K562 (cell line): ENCODE measurements around the gene DHX29. TPM values are rescaled to one million over a fixed set of nuclear protein-coding genes. Genes with fewer than 3 reads are reported as not detected.

Experiments
- CCNT2 ChIP-seq: IDR thresholded peaks from 2 replicates; pipeline ENCODE4 v1.6.1; 2011; ENCODE audit warnings: borderline replicate concordance, low read depth, mild to moderate bottlenecking, moderate library complexity, mixed read lengths, low read length; ENCODE audit not compliant: insufficient read length; ENCODE audit errors: extremely low read depth
- CEBPG ChIP-seq, 3 experiments: fragments of 200-800 bp in 1 of 3; sonication (Bioruptor generic) in 1 of 3; sonication (generic) in 1 of 3; formaldehyde crosslinking in 1 of 3; IDR thresholded peaks in 2 of 3; conservative IDR thresholded peaks in 1 of 3; 2 replicates each; pipeline versions ENCODE4 v1.6.1 to v1.8.0; 2016 to 2022; ENCODE audit warnings: missing compliant biosample characterization in 2 of 3, missing genetic modification characterization in 2 of 3, mild to moderate bottlenecking in 1 of 3, missing genetic modification reagents in 1 of 3
- DIDO1 ChIP-seq: fragments of 450-650 bp; IDR thresholded peaks from 2 replicates; pipeline ENCODE4 v1.6.1; 2016; ENCODE audit warnings: low read depth, missing biosample characterization, missing genetic modification characterization
- E2F1 ChIP-seq: sonication (generic); formaldehyde crosslinking; IDR thresholded peaks from 2 replicates; pipeline ENCODE4 v1.8.1; 2023; ENCODE audit warnings: mild to moderate bottlenecking, missing genetic modification reagents, moderate library complexity
- ELK1 ChIP-seq: sonication (generic); formaldehyde crosslinking; IDR thresholded peaks from 2 replicates; pipeline ENCODE4 v1.8.1; 2022; ENCODE audit warnings: missing genetic modification reagents
- ERF ChIP-seq: fragments of 450-650 bp; formaldehyde crosslinking; IDR thresholded peaks from 2 replicates; pipeline ENCODE4 v1.4.0; 2020; ENCODE audit warnings: mild to moderate bottlenecking, mixed read lengths
- GABPB1 ChIP-seq: sonication (generic); formaldehyde crosslinking; IDR thresholded peaks from 2 replicates; pipeline ENCODE4 v1.8.0; 2022; ENCODE audit warnings: mild to moderate bottlenecking, missing genetic modification reagents
- MCM5 ChIP-seq: fragments of 450-650 bp; IDR thresholded peaks from 2 replicates; pipeline ENCODE4 v1.6.1; 2016; ENCODE audit warnings: low read depth
- MEIS2 ChIP-seq: fragments of 450-650 bp; IDR thresholded peaks from 2 replicates; pipeline ENCODE4 v1.6.1; 2014; ENCODE audit warnings: mild to moderate bottlenecking; ENCODE audit not compliant: partially characterized antibody
- PML ChIP-seq: IDR thresholded peaks from 2 replicates; pipeline ENCODE4 v1.6.1; 2012; ENCODE audit warnings: low read length, inconsistent platforms
- SFPQ ChIP-seq: fragments of 200-400 bp; formaldehyde crosslinking; IDR thresholded peaks from 2 replicates; pipeline ENCODE4 v1.6.1; 2017; ENCODE audit warnings: mild to moderate bottlenecking, low read depth, low read length, moderate library complexity
- TFAM ChIP-seq: fragments of 250-450 bp; sonication (Bioruptor Pico); conservative IDR thresholded peaks from 2 replicates; pipeline ENCODE4 v1.5.0; 2021; ENCODE audit warnings: mild to moderate bottlenecking, moderate library complexity
- ZFP30 ChIP-seq: fragments of 250-450 bp; sonication (Bioruptor Pico); IDR thresholded peaks from 2 replicates; pipeline ENCODE4 v1.8.0; 2022; ENCODE audit warnings: moderate library complexity, mild to moderate bottlenecking, inconsistent platforms, borderline replicate concordance
- ZNF124 ChIP-seq: sonication (generic); formaldehyde crosslinking; IDR thresholded peaks from 2 replicates; pipeline ENCODE4 v1.8.1; 2022; ENCODE audit warnings: missing genetic modification reagents
- ZNF3 ChIP-seq: fragments of 250-450 bp; sonication (Bioruptor Pico); IDR thresholded peaks from 2 replicates; pipeline ENCODE4 v1.5.0; 2021; ENCODE audit warnings: mild to moderate bottlenecking, moderate library complexity
- ZNF592 ChIP-seq: fragments of 450-650 bp; IDR thresholded peaks from 2 replicates; pipeline ENCODE4 v1.6.1; 2017; ENCODE audit warnings: antibody characterized with exemption, mild to moderate bottlenecking
- ZNF76 ChIP-seq: fragments of 250-450 bp; sonication (Bioruptor Pico); IDR thresholded peaks from 2 replicates; pipeline ENCODE4 v1.4.0; 2020; ENCODE audit warnings: mild to moderate bottlenecking, moderate library complexity, borderline replicate concordance
- ZZZ3 ChIP-seq: fragments of 450-650 bp; IDR thresholded peaks from 2 replicates; pipeline ENCODE4 v1.6.1; 2016; ENCODE audit warnings: antibody characterized with exemption, mild to moderate bottlenecking, moderate library complexity
- polyA plus RNA-seq, 8 experiments: library from polyadenylated mRNA; depleted of rRNA in 4 of 8; stranded (reverse) in 5 of 8; unstranded in 3 of 8; fragments of >200 nt; fragmentation: Nextera tagmentation in 2 of 8; fragmentation: Illumina TruSeq in 1 of 8; extraction: Ambion mirVana in 2 of 8; extraction: Trizol in 1 of 8; gene quantifications; 2 replicates each; pipeline versions ENCODE4 v1.2.1 to v1.2.3, GENCODE V29; 2011 to 2014; ENCODE audit warnings: inconsistent platforms in 1 of 8, missing spikeins in 1 of 8
- total RNA-seq, 7 experiments: library from RNA; depleted of rRNA in 6 of 7; stranded (reverse); fragments of >200 nt in 6 of 7; fragmentation: Illumina TruSeq in 2 of 7; extraction: Trizol in 2 of 7; gene quantifications; 2 replicates each; pipeline versions ENCODE4 v1.2.1 to v1.2.3, GENCODE V29; 2011 to 2021; ENCODE audit warnings: low replicate concordance in 1 of 7

DHX29 gene
- total and polyA plus RNA-seq, 9 of the 15 experiments (the other 6 are each of a cell fraction or from before 2014, with no cell fraction given), result 7.5 to 42.1 (median 25.0) TPM

- TF ChIP-seq ZNF592 (no peak), E2F1 (CRISPR knock-in tag) (no peak), TFAM (CRISPR knock-in tag) (no peak), ZNF124 (no peak), MEIS2 (no peak), ERF (CRISPR knock-in tag) (0 out of 2 replicates have a peak, but pooled peaks have one; percentile 38), GABPB1 (peak; percentile 21; the same call in 1 of the 2 replicates), MCM5 (no peak), CCNT2 (no peak), ZZZ3 (no peak), PML (no peak), ZNF76 (CRISPR knock-in tag) (no peak), ZNF3 (no peak), ZFP30 (CRISPR knock-in tag) (no peak), CEBPG (CRISPR knock-in tag; IDR thresholded peaks at IDR 0.05) (no peak), CEBPG (tag; conservative IDR thresholded peaks at IDR 0.05 in 1 of 2, IDR thresholded peaks at IDR 0.05 in 1 of 2) (no peak), DIDO1 (tag) (no peak), SFPQ (no peak), ELK1 (CRISPR knock-in tag) (no peak)
These were observed 81.2 kb downstream of the DHX29 start (continued) for GRCh38 chr5:55226027-55226933.
